SK-N-SH (cell line): Measurements from ENCODE around the gene ETV6. TPM values are rescaled to one million over a fixed set of nuclear protein-coding genes. Genes with fewer than 3 reads are reported as not detected.

Experiments
- CTCF ChIA-PET: fragments of 300-600, 350-600 bp; formaldehyde crosslinking; extraction: SDS; loops from one replicate; lab custom pipeline; 2021; lab: Yijun Ruan, JAX
- POLR2A ChIA-PET: fragments of 350-600 bp; sonication (Branson Sonifier 250); formaldehyde crosslinking; extraction: SDS; loops from one replicate; lab custom pipeline; 2020; ENCODE audit warnings: antibody characterized with exemption, inconsistent platforms; lab: Yijun Ruan, JAX
- DNase-seq: peaks from one replicate; pipeline ENCODE4 v3.0.0; 2012
- H2AFZ ChIP-seq: fragments of 200-600 bp; sonication (generic); 2 replicates; pipeline ENCODE4 v1.8.1; 2016; ENCODE audit warnings: antibody characterized with exemption, mild to moderate bottlenecking, low read depth
- H3F3A ChIP-seq: fragments of 200-600 bp; sonication (generic); replicated peaks from 2 replicates; pipeline ENCODE3; 2016; ENCODE audit warnings: antibody characterized with exemption, mild to moderate bottlenecking; ENCODE audit not compliant: insufficient read depth
- H3K27ac ChIP-seq, 2 experiments: fragments of 200-500 bp in 1 of 2; fragments of 200-600 bp in 1 of 2; sonication (Bioruptor generic) in 1 of 2; sonication (generic), shearing (Covaris generic) in 1 of 2; 2 replicates each; pipeline versions ENCODE4 v1.5.1 to v1.6.1; 2014 to 2016; ENCODE audit warnings: low read depth in 2 of 2, inconsistent platforms in 1 of 2, low read length in 1 of 2, mild to moderate bottlenecking in 1 of 2, mixed read lengths in 1 of 2
- H3K27me3 ChIP-seq: fragments of 200-600 bp; sonication (generic), shearing (Covaris generic); 2 replicates; pipeline ENCODE4 v1.6.1; 2016; ENCODE audit warnings: mixed run types; ENCODE audit not compliant: insufficient read depth
- H3K36me3 ChIP-seq, 2 experiments: fragments of 200-500 bp in 1 of 2; fragments of 200-600 bp in 1 of 2; sonication (Bioruptor generic) in 1 of 2; sonication (generic) in 1 of 2; replicated peaks in 1 of 2; 2 replicates each; pipeline versions ENCODE3 to v1.5.1; 2014 to 2016; ENCODE audit warnings: low read length in 1 of 2, mild to moderate bottlenecking in 1 of 2; ENCODE audit not compliant: insufficient read depth in 2 of 2, control insufficient read depth in 1 of 2
- H3K4me1 ChIP-seq, 2 experiments: fragments of 200-500 bp in 1 of 2; fragments of 200-600 bp in 1 of 2; sonication (Bioruptor generic) in 1 of 2; sonication (generic), shearing (Covaris generic) in 1 of 2; 2 replicates each; pipeline versions ENCODE4 v1.5.1 to v1.6.1; 2014 to 2016; ENCODE audit warnings: low read depth in 1 of 2, low read length in 1 of 2, mixed run types in 1 of 2; ENCODE audit not compliant: insufficient read depth in 2 of 2, control insufficient read depth in 1 of 2
- H3K4me2 ChIP-seq: fragments of 200-600 bp; sonication (generic), shearing (Covaris generic); 2 replicates; pipeline ENCODE4 v1.6.1; 2017; ENCODE audit warnings: mixed run types
- H3K4me3 ChIP-seq, 2 experiments: fragments of 200-500 bp in 1 of 2; fragments of 200-600 bp in 1 of 2; sonication (Bioruptor generic) in 1 of 2; sonication (generic), shearing (Covaris generic) in 1 of 2; 2 replicates each; pipeline versions ENCODE4 v1.5.1 to v1.8.1; 2014 to 2016; ENCODE audit warnings: low read depth in 2 of 2, inconsistent platforms in 1 of 2, low read length in 1 of 2, mild to moderate bottlenecking in 1 of 2, mixed read lengths in 1 of 2, moderate library complexity in 1 of 2
- H3K79me2 ChIP-seq: fragments of 200-600 bp; sonication (generic); 2 replicates; pipeline ENCODE4 v1.8.1; 2017; ENCODE audit warnings: mild to moderate bottlenecking; ENCODE audit not compliant: insufficient read depth
- H3K9ac ChIP-seq: fragments of 200-600 bp; sonication (generic); 2 replicates; pipeline ENCODE4 v1.6.1; 2017; ENCODE audit warnings: mixed run types
- H3K9me2 ChIP-seq: fragments of 200-600 bp; sonication (generic); 2 replicates; pipeline ENCODE4 v1.6.1; 2017; ENCODE audit warnings: mixed run types
- H3K9me3 ChIP-seq: fragments of 200-600 bp; sonication (generic); 2 replicates; pipeline ENCODE4 v1.6.1; 2017; ENCODE audit warnings: mixed run types, mild to moderate bottlenecking, moderate library complexity
- H4K20me1 ChIP-seq: fragments of 200-600 bp; sonication (generic); 2 replicates; pipeline ENCODE4 v1.6.1; 2017; ENCODE audit warnings: mild to moderate bottlenecking, mixed run types; ENCODE audit not compliant: insufficient read depth
- CHD2 ChIP-seq: fragments of 150-350 bp; IDR thresholded peaks from 2 replicates; pipeline ENCODE4 v1.6.1; 2018; ENCODE audit warnings: low read length; ENCODE audit not compliant: partially characterized antibody
- ELF1 ChIP-seq: IDR thresholded peaks from 2 replicates; pipeline ENCODE4 v1.4.0; 2012
- EZH2phosphoT487 ChIP-seq: fragments of 200-600 bp; sonication (generic); IDR thresholded peaks from 2 replicates; pipeline ENCODE4 v1.6.1; 2017; ENCODE audit warnings: low read depth, mixed run types, mild to moderate bottlenecking, antibody characterized with exemption, moderate library complexity, borderline replicate concordance
- FOXM1 ChIP-seq: IDR thresholded peaks from 2 replicates; pipeline ENCODE4 v1.4.0; 2012; ENCODE audit warnings: low read depth, mild to moderate bottlenecking
- MXI1 ChIP-seq: IDR thresholded peaks from 2 replicates; pipeline ENCODE4 v1.6.1; 2012; ENCODE audit warnings: mild to moderate bottlenecking, low read depth, low read length, improper control_type of control experiment
- POLR2AphosphoS5 ChIP-seq: IDR thresholded peaks from 2 replicates; pipeline ENCODE4 v1.6.1; 2012; ENCODE audit warnings: low read depth, low read length
- RAD21 ChIP-seq: IDR thresholded peaks from 2 replicates; pipeline ENCODE4 v1.6.1; 2012; ENCODE audit warnings: mild to moderate bottlenecking, low read length
- RCOR1 ChIP-seq: fragments of 150-350 bp; IDR thresholded peaks from 2 replicates; pipeline ENCODE4 v1.6.1; 2017; ENCODE audit warnings: antibody characterized with exemption, low read length
- SIN3A ChIP-seq: IDR thresholded peaks from 2 replicates; pipeline ENCODE4 v1.6.1; 2012; ENCODE audit warnings: low read depth, mild to moderate bottlenecking, low read length, moderate library complexity, borderline replicate concordance
- TAF1 ChIP-seq: IDR thresholded peaks from 2 replicates; pipeline ENCODE4 v1.6.1; 2012; ENCODE audit warnings: low read depth, mild to moderate bottlenecking, low read length, moderate library complexity, borderline replicate concordance
- WGBS: methylation state at CpG from one replicate; pipeline ENCODE4 v1.1.6; 2017; ENCODE audit warnings: low lambda C conversion rate; 5-methylcytosine and 5-hydroxymethylcytosine counted together
- polyA plus RNA-seq, 3 experiments: library from polyadenylated mRNA; depleted of rRNA; stranded (reverse); fragments of >200 nt; gene quantifications; 2 replicates each; pipeline ENCODE4 v1.2.3, GENCODE V29; 2012
- TF ChIP-seq, protein P1 (sequence below): IDR thresholded peaks from 2 replicates; pipeline ENCODE4 v1.6.1; 2012; ENCODE audit warnings: mild to moderate bottlenecking, low read depth, low read length, moderate library complexity
- TF ChIP-seq, protein P2 (sequence below): IDR thresholded peaks from 2 replicates; pipeline ENCODE4; 2012
- TF ChIP-seq, protein P3 (sequence below): IDR thresholded peaks from 2 replicates; pipeline ENCODE4 v1.4.0; 2012; ENCODE audit warnings: low read depth

The ETV6 gene
- polyA plus RNA-seq, 1 of the 3 experiments (the other 2 are of a cell fraction), result 4.0 TPM

DNA sequence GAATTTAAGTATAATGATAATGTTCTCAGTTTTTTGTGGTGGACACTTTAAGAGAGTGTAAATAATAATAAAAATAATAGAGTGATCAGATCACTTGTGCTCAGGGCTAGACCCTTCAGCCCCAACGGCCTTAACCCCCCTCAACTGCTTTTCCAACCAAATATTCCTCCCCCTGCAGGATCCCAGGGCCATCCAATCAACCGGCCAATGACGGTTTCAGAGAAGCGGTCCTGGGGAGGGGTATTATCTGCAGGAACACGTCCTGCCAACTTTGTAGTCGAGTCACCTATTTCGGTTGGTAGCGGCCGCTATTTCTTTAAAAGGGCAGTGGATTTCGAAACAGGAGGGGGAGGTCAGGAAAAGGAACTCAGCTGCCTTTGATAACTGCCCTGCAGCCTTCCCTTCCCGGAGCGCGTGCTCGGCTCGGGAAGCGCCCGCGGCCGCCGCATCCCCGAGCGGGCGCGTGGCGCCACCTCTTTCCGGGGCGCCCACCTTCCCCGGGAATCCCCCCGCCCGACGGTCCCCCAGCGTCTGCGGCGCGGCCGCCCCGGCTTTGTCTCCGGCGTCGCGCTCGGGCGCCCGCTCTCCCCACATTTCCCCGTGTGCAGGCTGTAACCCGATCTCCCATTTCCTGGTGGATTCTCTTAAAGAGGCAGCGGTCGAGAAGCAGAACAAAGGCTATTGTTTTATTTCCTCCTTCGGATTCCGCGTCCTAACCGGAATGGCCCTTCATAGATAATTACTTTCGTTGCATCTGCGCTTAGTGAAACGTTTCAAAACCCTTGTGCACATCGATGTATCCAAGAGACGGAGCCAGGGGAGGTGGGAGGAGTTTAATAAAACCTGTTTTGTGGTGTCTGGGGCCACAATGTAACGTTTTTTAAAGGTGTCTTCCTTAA, 711 bp upstream of the ETV6 start:
- no peaks in the 10 kb centered on the region for H3K9me2 ChIP-seq
- POLR2A ChIA-PET, result interaction anchor here (1.3 to 2.4 kb wide), 5 partner anchors 24 to 384 kb away, joined by 3 to 13 read pairs (median 9); no protein-coding TSS in a partner anchor
- DNase-seq, result peak; percentile 84
- H3K27me3 ChIP-seq, result no peaks in the 10 kb centered on the region
- H3K9me3 ChIP-seq, result no peaks in the 10 kb centered on the region
- WGBS, result under 1% methylated on average over 23 of the region's 58 CpGs
- peak overlapping the region; percentile 73 for H3K4me2 ChIP-seq
- CTCF ChIA-PET, result interaction anchor here (1.0 to 2.1 kb wide), 3 partner anchors 9 to 387 kb away, joined by 4 to 11 read pairs (median 4); no protein-coding TSS in a partner anchor
- peak overlapping the region; percentile 99 for H3K9ac ChIP-seq
- H3F3A ChIP-seq, result peaks cover 14% of the 10 kb centered on the region
- peak; percentile 69; the same call in 1 of the 2 replicates for TF ChIP-seq POLR2AphosphoS5
- peak; percentile 81 for TF ChIP-seq MXI1
- TF ChIP-seq RCOR1, result no peak; the same call in 1 of the 2 replicates
- TF ChIP-seq, protein P1, sequence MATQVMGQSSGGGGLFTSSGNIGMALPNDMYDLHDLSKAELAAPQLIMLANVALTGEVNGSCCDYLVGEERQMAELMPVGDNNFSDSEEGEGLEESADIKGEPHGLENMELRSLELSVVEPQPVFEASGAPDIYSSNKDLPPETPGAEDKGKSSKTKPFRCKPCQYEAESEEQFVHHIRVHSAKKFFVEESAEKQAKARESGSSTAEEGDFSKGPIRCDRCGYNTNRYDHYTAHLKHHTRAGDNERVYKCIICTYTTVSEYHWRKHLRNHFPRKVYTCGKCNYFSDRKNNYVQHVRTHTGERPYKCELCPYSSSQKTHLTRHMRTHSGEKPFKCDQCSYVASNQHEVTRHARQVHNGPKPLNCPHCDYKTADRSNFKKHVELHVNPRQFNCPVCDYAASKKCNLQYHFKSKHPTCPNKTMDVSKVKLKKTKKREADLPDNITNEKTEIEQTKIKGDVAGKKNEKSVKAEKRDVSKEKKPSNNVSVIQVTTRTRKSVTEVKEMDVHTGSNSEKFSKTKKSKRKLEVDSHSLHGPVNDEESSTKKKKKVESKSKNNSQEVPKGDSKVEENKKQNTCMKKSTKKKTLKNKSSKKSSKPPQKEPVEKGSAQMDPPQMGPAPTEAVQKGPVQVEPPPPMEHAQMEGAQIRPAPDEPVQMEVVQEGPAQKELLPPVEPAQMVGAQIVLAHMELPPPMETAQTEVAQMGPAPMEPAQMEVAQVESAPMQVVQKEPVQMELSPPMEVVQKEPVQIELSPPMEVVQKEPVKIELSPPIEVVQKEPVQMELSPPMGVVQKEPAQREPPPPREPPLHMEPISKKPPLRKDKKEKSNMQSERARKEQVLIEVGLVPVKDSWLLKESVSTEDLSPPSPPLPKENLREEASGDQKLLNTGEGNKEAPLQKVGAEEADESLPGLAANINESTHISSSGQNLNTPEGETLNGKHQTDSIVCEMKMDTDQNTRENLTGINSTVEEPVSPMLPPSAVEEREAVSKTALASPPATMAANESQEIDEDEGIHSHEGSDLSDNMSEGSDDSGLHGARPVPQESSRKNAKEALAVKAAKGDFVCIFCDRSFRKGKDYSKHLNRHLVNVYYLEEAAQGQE, result 0 out of 2 replicates have a peak, but pooled peaks have one; percentile 7
- peak; percentile 85; the same call in 1 of the 2 replicates for TF ChIP-seq ELF1
- TF ChIP-seq, protein P2, sequence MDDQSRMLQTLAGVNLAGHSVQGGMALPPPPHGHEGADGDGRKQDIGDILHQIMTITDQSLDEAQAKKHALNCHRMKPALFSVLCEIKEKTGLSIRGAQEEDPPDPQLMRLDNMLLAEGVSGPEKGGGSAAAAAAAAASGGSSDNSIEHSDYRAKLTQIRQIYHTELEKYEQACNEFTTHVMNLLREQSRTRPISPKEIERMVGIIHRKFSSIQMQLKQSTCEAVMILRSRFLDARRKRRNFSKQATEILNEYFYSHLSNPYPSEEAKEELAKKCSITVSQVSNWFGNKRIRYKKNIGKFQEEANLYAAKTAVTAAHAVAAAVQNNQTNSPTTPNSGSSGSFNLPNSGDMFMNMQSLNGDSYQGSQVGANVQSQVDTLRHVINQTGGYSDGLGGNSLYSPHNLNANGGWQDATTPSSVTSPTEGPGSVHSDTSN, result peak; percentile 6; the same call in 1 of the 2 replicates
- TF ChIP-seq SIN3A, result peak; percentile 49; the same call in 1 of the 2 replicates
- no peak for TF ChIP-seq FOXM1
- peak; percentile 42 for TF ChIP-seq CHD2
- TF ChIP-seq EZH2phosphoT487, result no peak
- TF ChIP-seq, protein P3, sequence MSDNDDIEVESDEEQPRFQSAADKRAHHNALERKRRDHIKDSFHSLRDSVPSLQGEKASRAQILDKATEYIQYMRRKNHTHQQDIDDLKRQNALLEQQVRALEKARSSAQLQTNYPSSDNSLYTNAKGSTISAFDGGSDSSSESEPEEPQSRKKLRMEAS, result peak; percentile 90
- TF ChIP-seq TAF1, result peak; percentile 75
- TF ChIP-seq RAD21, result peak; percentile 13; the same call in 1 of the 2 replicates
- no peaks in the 10 kb centered on the region for H3K36me3 ChIP-seq
- H3K4me1 ChIP-seq, result peaks cover 13 to 17% of the 10 kb centered on the region in 2 experiments
- peak overlapping the region; percentile 94 for H2AFZ ChIP-seq
- peak overlapping the region; percentile 100 for H3K27ac ChIP-seq
- H4K20me1 ChIP-seq, result peaks cover 16% of the 10 kb centered on the region
- peaks cover 38% of the 10 kb centered on the region for H3K79me2 ChIP-seq
- H3K4me3 ChIP-seq, result peak overlapping the region; percentile 88 to 90
